GM12878 (cell line): Measurements from ENCODE around the gene PHYHIPL. TPM values are rescaled to one million over a fixed set of nuclear protein-coding genes. Genes with fewer than 3 reads are reported as not detected.

Source experiments
- ATAC-seq: fragments of 200-7000 bp; cut with Tn5 transposase; 3 replicates; pipeline ENCODE4 v1.9.1; 2020; ENCODE audit warnings: mild to moderate bottlenecking, moderate library complexity
- BruUV-seq: library from RNA; stranded (reverse); fragments of 400-500 nt; replicated peaks from 2 replicates; lab custom pipeline; 2021; lab: Mats Ljungman, UMichigan
- CTCF ChIA-PET: fragments of 300-600 bp; sonication (Branson Sonifier 250); formaldehyde crosslinking; extraction: SDS; loops from one replicate; lab custom pipeline; 2021; ENCODE audit warnings: inconsistent platforms; lab: Yijun Ruan, JAX
- POLR2A ChIA-PET: fragments of 350-600 bp; formaldehyde crosslinking; extraction: SDS; loops from one replicate; lab custom pipeline; 2021; ENCODE audit warnings: inconsistent platforms; lab: Charles Lee
- RAD21 ChIA-PET: fragments of 300-600 bp; sonication (Branson Sonifier 250); formaldehyde crosslinking; loops from one replicate; lab custom pipeline; 2023; ENCODE audit warnings: antibody characterized with exemption; ENCODE audit not compliant: unreplicated experiment; lab: Charles Lee
- SMC1A ChIA-PET: fragments of 300-600 bp; sonication (Branson Sonifier 250); formaldehyde crosslinking; loops from one replicate; lab custom pipeline; 2023; ENCODE audit not compliant: unreplicated experiment, uncharacterized antibody; lab: Charles Lee
- DNase-seq: peaks from one replicate; pipeline ENCODE4 v3.0.0-alpha.2; 2011; ENCODE audit warnings: low read depth, low spot score
- FAIRE-seq: peaks from 3 replicates; lab custom pipeline; 2011; peaks lifted over from hg19 to GRCh38; lab: Jason Lieb, UNC
- H2AFZ ChIP-seq: 2 replicates; pipeline ENCODE4 v1.6.0; 2011; ENCODE audit warnings: low read depth, low read length, control low read depth; ENCODE audit not compliant: control insufficient read depth
- H3K27ac ChIP-seq: 2 replicates; pipeline ENCODE4 v1.5.1; 2011; ENCODE audit warnings: control low read depth; ENCODE audit not compliant: control insufficient read depth, insufficient read depth
- H3K27me3 ChIP-seq, 2 experiments: replicated peaks in 1 of 2; 2 replicates each; pipeline versions ENCODE4 v1.6.0 to v1.6.1; 2011; ENCODE audit warnings: low read length in 1 of 2; ENCODE audit not compliant: control insufficient read depth in 2 of 2, insufficient read depth in 2 of 2
- H3K36me3 ChIP-seq, 2 experiments: 2 replicates each; pipeline ENCODE4 v1.5.1; 2011; ENCODE audit warnings: low read length in 1 of 2; ENCODE audit not compliant: control insufficient read depth in 2 of 2, insufficient read depth in 2 of 2
- H3K4me1 ChIP-seq: 2 replicates; pipeline ENCODE4 v1.6.1; 2011; ENCODE audit warnings: mild to moderate bottlenecking, low read length, moderate library complexity, mixed read lengths; ENCODE audit not compliant: control insufficient read depth, insufficient read depth
- H3K4me2 ChIP-seq: 2 replicates; pipeline ENCODE4 v1.6.0; 2011; ENCODE audit warnings: control low read depth; ENCODE audit not compliant: control insufficient read depth, insufficient read depth
- H3K4me3 ChIP-seq: fragments of 200-600 bp; sonication (generic); 2 replicates; pipeline ENCODE4 v1.5.1; 2016
- H3K79me2 ChIP-seq: 2 replicates; pipeline ENCODE4 v1.6.0; 2011; ENCODE audit warnings: low read length; ENCODE audit not compliant: control insufficient read depth, insufficient read depth
- H3K9ac ChIP-seq: 2 replicates; pipeline ENCODE4 v1.8.0; 2011; ENCODE audit warnings: low read length, control low read depth, mixed read lengths; ENCODE audit not compliant: control insufficient read depth, insufficient read depth
- H3K9me3 ChIP-seq: replicated peaks from 3 replicates; pipeline ENCODE4 v1.5.1; 2011; ENCODE audit warnings: mild to moderate bottlenecking, low read length; ENCODE audit not compliant: control insufficient read depth, insufficient read depth
- H4K20me1 ChIP-seq: 2 replicates; pipeline ENCODE4 v1.6.0; 2011; ENCODE audit not compliant: control insufficient read depth, insufficient read depth
- BACH1 ChIP-seq: fragments of 450-650 bp; IDR thresholded peaks from 2 replicates; pipeline ENCODE4 v1.6.1; 2017; ENCODE audit warnings: mild to moderate bottlenecking, borderline replicate concordance
- CBX3 ChIP-seq: fragments of 200-600 bp; sonication (generic); IDR thresholded peaks from 2 replicates; pipeline ENCODE4 v1.6.1; 2016; ENCODE audit warnings: low read depth, borderline replicate concordance
- CBX5 ChIP-seq: sonication (generic); IDR thresholded peaks from 2 replicates; pipeline ENCODE4 v1.6.1; 2016; ENCODE audit warnings: low read depth, moderate library complexity, mild to moderate bottlenecking, inconsistent platforms
- IKZF1 ChIP-seq: fragments of 450-650 bp; conservative IDR thresholded peaks from 2 replicates; pipeline ENCODE4 v1.6.1; 2017; ENCODE audit warnings: antibody characterized with exemption, mild to moderate bottlenecking
- KLF5 ChIP-seq: fragments of 450-650 bp; IDR thresholded peaks from 2 replicates; pipeline ENCODE4 v1.6.1; 2014; ENCODE audit warnings: mild to moderate bottlenecking; ENCODE audit not compliant: partially characterized antibody
- PML ChIP-seq: IDR thresholded peaks from 2 replicates; pipeline ENCODE4 v1.6.1; 2012; ENCODE audit warnings: low read length, inconsistent platforms
- POLR2AphosphoS2 ChIP-seq: IDR thresholded peaks from 2 replicates; pipeline ENCODE4 v1.6.1; 2011; ENCODE audit warnings: low read depth, mild to moderate bottlenecking, low read length, improper control_type of control experiment, moderate library complexity
- POU2F2 ChIP-seq: IDR thresholded peaks from 3 replicates; pipeline ENCODE4 v1.6.1; 2011; ENCODE audit warnings: low read depth, mild to moderate bottlenecking, low read length, borderline replicate concordance
- RB1 ChIP-seq: fragments of 450-650 bp; formaldehyde crosslinking; IDR thresholded peaks from 2 replicates; pipeline ENCODE4 v1.6.1; 2017; ENCODE audit warnings: mild to moderate bottlenecking, borderline replicate concordance
- SIX5 ChIP-seq: IDR thresholded peaks from 2 replicates; pipeline ENCODE4 v1.6.1; 2011; ENCODE audit warnings: mild to moderate bottlenecking, low read depth, low read length, moderate library complexity; ENCODE audit not compliant: severe bottlenecking
- SRF ChIP-seq, 2 experiments: IDR thresholded peaks; 2 replicates each; pipeline ENCODE4 v1.6.1; 2011; ENCODE audit warnings: low read depth in 2 of 2, low read length in 2 of 2, mild to moderate bottlenecking in 1 of 2, moderate library complexity in 1 of 2
- STAT3 ChIP-seq: IDR thresholded peaks from 2 replicates; pipeline ENCODE4 v1.6.1; 2011; ENCODE audit warnings: low read depth, low read length, improper control_type of control experiment
- ZNF207 ChIP-seq: fragments of 450-650 bp; IDR thresholded peaks from 2 replicates; pipeline ENCODE4 v1.6.1; 2014; ENCODE audit warnings: antibody characterized with exemption, mild to moderate bottlenecking, borderline replicate concordance
- ZNF24 ChIP-seq: fragments of 450-650 bp; IDR thresholded peaks from 2 replicates; pipeline ENCODE4 v1.6.1; 2017; ENCODE audit warnings: antibody characterized with exemption, mild to moderate bottlenecking
- WGBS: methylation state at CpG from one replicate; pipeline ENCODE4 v1.1.6; 2016; ENCODE audit warnings: low lambda C conversion rate; ENCODE audit not compliant: insufficient replicate concordance, insufficient coverage; ENCODE audit errors: missing lambda C conversion rate; 5-methylcytosine and 5-hydroxymethylcytosine counted together
- in situ Hi-C: fragments of 300-500 bp; cut with MboI; formaldehyde crosslinking; loops from 9 replicates; pipeline ENCODE4 v1.14.3; 2018; ENCODE audit warnings: mixed read lengths
- intact Hi-C: fragments of 100-400 bp; cut with micrococcal nuclease; formaldehyde crosslinking; loops from one replicate; pipeline ENCODE4 v1.14.2; 2022; ENCODE audit not compliant: unreplicated experiment
- polyA plus RNA-seq, 11 experiments: library from polyadenylated mRNA; depleted of rRNA in 4 of 11; unstranded in 6 of 11; stranded (reverse) in 5 of 11; fragments of >200 nt; fragmentation: Nextera tagmentation in 4 of 11; fragmentation: Illumina TruSeq in 1 of 11; extraction: Ambion mirVana in 4 of 11; extraction: Trizol in 1 of 11; gene quantifications; 1 replicate in 1 of 11; 2 replicates in 10 of 11; pipeline versions ENCODE4 v1.2.1 to v1.2.3, GENCODE V29; 2011 to 2016; ENCODE audit warnings: inconsistent platforms in 2 of 11, missing spikeins in 2 of 11, low read depth in 1 of 11
- total RNA-seq, 4 experiments: library from RNA; depleted of rRNA in 3 of 4; stranded (reverse); fragments of >200 nt in 3 of 4; fragmentation: Illumina TruSeq in 1 of 4; extraction: Trizol in 1 of 4; gene quantifications; 2 replicates each; pipeline versions ENCODE4 v1.2.1 to v1.2.3, GENCODE V29; 2013 to 2021
- TF ChIP-seq, protein P1 (sequence below): fragments of 450-650 bp; IDR thresholded peaks from 2 replicates; pipeline ENCODE4 v1.6.1; 2016; ENCODE audit warnings: mild to moderate bottlenecking
- TF ChIP-seq, protein P2 (sequence below): fragments of 450-650 bp; IDR thresholded peaks from 2 replicates; pipeline ENCODE4 v1.6.1; 2017; ENCODE audit warnings: low read depth, mild to moderate bottlenecking, moderate library complexity

PHYHIPL gene
- total and polyA plus RNA-seq, 10 of the 15 experiments (the other 5 are each of a cell fraction or from before 2014, with no cell fraction given) = 0.06 to 0.40 (median 0.18) TPM; not detected in 2

- TF ChIP-seq, protein P1, sequence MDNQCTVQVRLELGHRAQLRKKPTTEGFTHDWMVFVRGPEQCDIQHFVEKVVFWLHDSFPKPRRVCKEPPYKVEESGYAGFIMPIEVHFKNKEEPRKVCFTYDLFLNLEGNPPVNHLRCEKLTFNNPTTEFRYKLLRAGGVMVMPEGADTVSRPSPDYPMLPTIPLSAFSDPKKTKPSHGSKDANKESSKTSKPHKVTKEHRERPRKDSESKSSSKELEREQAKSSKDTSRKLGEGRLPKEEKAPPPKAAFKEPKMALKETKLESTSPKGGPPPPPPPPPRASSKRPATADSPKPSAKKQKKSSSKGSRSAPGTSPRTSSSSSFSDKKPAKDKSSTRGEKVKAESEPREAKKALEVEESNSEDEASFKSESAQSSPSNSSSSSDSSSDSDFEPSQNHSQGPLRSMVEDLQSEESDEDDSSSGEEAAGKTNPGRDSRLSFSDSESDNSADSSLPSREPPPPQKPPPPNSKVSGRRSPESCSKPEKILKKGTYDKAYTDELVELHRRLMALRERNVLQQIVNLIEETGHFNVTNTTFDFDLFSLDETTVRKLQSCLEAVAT = no peak
- TF ChIP-seq, protein P2, sequence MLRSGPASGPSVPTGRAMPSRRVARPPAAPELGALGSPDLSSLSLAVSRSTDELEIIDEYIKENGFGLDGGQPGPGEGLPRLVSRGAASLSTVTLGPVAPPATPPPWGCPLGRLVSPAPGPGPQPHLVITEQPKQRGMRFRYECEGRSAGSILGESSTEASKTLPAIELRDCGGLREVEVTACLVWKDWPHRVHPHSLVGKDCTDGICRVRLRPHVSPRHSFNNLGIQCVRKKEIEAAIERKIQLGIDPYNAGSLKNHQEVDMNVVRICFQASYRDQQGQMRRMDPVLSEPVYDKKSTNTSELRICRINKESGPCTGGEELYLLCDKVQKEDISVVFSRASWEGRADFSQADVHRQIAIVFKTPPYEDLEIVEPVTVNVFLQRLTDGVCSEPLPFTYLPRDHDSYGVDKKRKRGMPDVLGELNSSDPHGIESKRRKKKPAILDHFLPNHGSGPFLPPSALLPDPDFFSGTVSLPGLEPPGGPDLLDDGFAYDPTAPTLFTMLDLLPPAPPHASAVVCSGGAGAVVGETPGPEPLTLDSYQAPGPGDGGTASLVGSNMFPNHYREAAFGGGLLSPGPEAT = no peak
- no peak for TF ChIP-seq STAT3
- no peak for TF ChIP-seq BACH1
- TF ChIP-seq SIX5 = no peak
- TF ChIP-seq POU2F2 = no peak
These were observed 64.2 kb downstream of the PHYHIPL start (continued) for GRCh38 chr10:59240582-59241183.

- no peak for FAIRE-seq
- no TSS peak for BruUV-seq
- Histone ChIP-seq H3K36me3 (no peaks in the 10 kb centered on the region), H3K79me2 (no peaks in the 10 kb centered on the region), H2AFZ (no peak overlapping the region), H4K20me1 (no peaks in the 10 kb centered on the region), H3K4me2 (no peak overlapping the region), H3K27ac (no peak overlapping the region), H3K4me1 (no peaks in the 10 kb centered on the region), H3K9me3 (no peaks in the 10 kb centered on the region), H3K27me3 (no peaks in the 10 kb centered on the region), H3K4me3 (no peak overlapping the region), H3K9ac (no peak overlapping the region)
- ChIA-PET RAD21 (no interaction called here), POLR2A (no interaction called here), SMC1A (no interaction called here), CTCF (interaction anchor here (0.6 to 0.9 kb wide), 2 partner anchors 49 to 380 kb away, joined by 3 read pairs; no protein-coding TSS in a partner anchor)
- intact Hi-C loops = loop anchor here (5.0 to 10.0 kb wide), 2 partner anchors 223 to 340 kb away; no protein-coding TSS in a partner anchor
- WGBS = 72% methylated on average over 1 of the region's 1 CpG
- in situ Hi-C loops = loop anchor here (5.0 kb wide), 1 partner anchor 290 kb away; no protein-coding TSS in a partner anchor
- TF ChIP-seq KLF5 = no peak
- TF ChIP-seq POLR2AphosphoS2 = no peak
- TF ChIP-seq CBX5 = no peak
- no peak for TF ChIP-seq ZNF207
- no peak for TF ChIP-seq PML
- no peak for TF ChIP-seq RB1
- TF ChIP-seq SRF (IDR thresholded peaks at IDR 0.05; ENCODE audit: low read depth in 2 of 2, low read length in 2 of 2) = no peak
- no peak for TF ChIP-seq ZNF24
- TF ChIP-seq CBX3 = no peak
- TF ChIP-seq IKZF1 = no peak
- no peak for DNase-seq
- no peak for ATAC-seq
These were observed 65.6 kb downstream of the PHYHIPL start for GRCh38 chr10:59242057-59242456.
